NCI-H2107 treated with DMSO at 0.1 percent for 48 hours (cell line): ENCODE results near the gene LRMDA.
A peak's percentile ranks its signal among the peaks of the same experiment; 100 is the strongest.

Experiments
- DNase-seq: peaks from one replicate; lab custom pipeline; 2025; ENCODE audit not compliant: unreplicated experiment; lab: John Stamatoyannopoulos, UW

The LRMDA gene

DNA sequence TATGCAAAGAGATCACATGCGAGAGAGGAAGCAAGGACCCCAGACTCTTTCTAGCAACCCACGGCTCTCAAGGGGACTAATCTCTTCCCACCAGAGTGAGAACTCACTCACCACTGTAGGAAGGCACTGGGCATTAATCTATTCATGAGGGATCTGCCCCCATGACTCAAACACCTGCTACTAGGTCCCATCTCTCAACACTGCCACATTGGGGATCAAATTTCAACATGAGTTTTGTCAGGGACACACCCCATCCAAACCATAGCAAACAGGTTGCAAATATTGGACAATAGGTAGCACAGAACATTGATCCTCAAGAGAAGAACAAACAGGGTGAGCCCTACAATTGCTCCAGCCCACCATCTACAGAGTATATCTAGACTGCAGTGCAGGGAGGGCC is 740.6 kb downstream of the LRMDA start:
- peak; percentile 6 for DNase-seq

DNA sequence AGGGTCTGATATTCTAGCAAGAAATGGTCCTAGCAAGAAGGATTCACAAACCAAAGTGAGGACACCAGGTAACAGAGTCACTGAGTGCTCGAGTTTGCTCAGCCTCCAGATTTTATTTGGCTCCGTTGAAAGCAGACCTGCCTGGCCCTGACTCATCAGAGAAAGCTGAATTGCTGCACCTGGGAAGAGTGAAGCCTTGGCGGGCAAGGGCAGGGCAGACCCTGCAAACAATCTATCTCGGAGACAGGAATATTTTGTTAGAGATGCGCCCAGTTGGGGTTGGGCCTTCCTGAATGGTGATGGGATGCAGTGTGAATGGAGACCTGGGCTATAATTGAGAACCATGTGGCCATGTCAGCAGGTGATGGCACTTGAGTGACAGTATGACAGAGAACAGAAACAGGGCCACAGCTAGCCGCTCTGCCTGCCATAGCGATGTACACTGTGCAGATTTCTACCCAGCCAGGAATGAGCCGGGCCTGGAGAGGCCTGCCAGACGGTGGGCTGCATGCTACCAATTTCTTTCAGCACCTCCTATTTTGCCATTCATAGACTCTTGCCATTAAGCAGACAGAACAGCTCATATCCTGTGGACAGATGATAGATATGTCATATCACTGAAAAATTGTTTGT is 744.2 kb downstream of the LRMDA start:
- DNase-seq: no peak

DNA sequence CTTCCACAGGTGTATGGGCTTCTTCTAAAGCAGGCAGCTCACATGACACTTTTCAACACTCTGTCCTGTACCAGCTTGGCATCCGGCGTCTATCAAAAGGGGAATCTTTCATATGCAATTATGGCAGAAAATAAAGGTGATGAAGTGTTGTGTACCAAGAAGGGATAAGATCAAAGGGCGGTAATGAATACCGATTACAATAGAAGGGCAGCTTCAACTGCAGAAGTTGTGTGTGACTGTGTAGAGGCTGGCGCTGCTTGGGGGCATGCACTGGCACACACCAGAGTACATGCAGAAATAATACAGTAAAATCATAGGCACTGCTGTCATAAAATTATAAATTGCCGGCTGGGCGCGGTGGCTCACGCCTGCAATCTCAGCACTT is 744.7 kb downstream of the LRMDA start:
- no peak for DNase-seq

DNA sequence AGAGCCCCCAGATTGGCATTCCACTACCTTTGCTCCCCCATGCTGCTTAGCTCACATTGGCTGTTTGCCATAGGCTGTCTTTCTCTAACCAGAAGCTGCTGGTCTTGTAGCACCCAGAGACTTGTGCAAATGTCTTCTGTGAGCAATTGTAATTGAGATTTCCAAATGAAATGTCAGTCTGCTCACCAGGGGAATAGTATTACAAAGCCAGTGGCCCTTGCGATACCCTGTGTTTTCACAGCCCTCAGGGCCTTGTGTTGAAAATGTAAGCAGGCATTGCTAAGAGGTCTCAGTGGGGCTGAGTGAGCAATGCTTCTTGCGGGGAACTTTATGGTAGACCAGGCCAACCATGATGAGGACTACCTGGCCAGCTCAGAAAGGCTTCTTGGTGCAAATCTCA is 746.5 kb downstream of the LRMDA start:
- no peak for DNase-seq

DNA sequence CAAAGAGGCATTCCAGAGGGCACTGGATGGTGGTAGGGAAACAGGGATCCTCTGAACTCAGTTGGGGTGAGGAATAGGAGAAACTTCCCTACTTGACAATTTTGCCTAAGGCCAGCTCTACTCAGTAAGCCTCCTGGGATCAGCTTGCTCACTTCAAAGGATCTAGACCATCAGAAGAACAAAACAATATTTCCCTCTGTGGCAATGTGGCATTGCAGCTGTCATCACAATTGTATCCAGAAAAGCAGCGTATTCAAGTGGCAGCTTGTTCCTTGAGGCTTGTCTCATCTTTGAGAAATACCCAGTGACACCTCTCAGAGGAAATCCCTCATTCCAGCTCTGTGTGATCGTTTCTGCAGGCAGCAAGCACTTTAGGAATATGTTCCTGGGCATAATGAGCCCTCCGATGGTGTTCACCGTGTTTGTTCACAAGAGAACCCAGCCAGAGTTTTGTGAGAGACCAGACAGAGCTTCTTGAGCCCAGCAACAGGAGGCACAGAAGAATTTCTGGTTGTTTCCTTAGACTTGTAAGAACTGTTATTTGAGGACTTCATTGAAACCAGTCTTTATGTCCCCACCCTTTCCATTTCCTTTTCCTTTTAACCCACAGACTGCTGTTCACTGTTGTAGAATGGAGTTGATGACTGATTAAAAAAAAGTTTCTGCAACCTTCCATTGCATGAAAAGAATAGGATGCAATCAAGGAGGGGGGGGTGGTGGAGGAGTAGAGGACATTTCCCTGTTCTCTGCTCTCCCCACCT is 747.3 kb downstream of the LRMDA start:
- no peak for DNase-seq

DNA sequence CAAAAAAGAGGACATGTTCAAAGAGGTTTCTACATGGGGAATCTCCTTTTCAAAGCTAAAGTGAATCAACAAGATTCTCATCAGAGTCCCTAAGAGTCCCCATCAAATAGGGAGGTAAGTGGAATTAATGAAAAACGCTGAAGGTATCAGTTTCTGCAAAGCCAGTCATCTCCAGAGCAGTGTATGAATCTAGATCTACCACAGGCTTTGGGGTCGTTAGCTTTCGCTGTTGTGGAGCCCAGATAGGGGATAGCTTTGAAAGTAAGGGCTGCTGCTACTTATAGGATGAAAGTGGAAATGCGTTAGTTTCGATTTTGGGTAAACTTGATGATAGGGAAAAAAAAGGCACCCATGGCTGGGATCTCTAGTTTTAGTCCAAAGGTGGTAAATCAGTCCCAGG is 748.4 kb downstream of the LRMDA start:
- no peak for DNase-seq

DNA sequence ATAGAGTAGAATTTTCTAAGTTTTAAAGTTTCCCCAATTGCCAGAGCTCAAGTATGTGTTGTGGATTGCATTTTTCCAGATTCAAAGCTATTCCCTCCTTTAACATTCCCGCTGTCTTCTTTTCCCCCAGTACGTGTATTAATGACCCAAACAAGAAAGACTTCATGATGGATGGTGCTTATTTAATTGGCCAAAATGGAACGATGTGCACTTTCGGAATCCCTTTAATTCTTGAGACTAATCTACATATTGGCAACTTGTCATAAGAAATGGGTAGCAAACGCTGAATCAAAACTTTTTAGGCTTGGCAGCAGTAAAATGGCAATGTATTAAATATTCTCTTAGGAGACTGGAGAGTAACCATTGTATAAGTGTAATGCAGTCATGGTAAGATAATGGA is 753.2 kb downstream of the LRMDA start:
- no peak for DNase-seq

DNA sequence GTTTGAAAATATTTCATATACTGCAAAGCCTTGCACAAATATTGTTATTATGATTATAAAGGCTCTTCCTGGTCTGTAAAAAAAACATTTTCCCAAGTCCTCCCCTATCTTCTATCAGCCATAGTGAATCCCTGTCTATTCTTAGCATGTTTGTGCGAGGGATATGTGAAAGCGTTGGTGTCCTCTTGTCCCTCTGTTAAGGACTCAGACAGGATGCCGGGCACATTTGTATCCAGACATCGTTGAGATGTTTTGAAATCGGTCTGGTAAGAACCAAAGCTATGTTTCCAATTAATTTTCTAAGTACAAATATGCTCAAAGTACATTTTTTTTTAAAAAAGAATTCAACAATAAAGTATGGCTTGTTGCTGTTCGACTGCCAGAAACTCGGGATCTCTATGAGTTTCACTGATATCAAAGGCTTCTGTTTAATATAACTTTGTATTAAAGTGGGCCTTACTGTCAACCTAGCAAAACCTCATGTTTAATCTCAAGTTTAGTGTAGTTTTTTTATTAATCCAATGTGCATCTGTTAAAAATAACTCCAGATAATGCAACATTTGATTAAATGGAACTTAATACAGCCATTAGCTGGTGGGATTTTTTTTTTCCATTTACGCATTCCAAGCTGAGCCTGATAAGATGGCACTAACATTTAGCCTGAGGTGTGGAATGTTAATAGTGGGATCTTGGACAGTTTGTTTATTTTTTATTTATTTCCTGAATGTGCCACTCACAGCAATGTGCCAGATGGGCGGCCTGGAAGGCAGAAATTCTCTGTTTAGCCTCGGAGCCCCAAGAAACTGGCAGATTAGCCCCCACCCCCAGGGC is 754.3 kb downstream of the LRMDA start:
- DNase-seq: no peak

DNA sequence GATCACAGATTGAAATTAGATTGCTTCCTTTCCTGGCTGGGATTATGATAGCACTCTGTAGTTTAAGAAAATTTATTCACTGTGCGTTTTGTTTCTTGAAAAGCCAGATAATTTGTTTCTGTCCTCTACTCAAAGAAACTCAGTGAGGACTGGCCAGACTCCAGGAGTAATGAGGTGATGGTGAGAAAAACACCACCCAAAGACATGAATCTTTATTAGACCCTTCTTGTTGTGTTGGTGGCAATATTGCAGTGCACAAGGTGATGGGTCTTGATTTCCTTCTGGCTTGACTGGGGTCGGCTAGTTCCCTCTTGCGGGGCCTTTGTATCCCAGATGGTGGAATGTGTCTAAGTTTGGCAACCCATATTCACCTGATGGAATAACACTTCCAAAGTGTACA is 756.8 kb downstream of the LRMDA start:
- no peak for DNase-seq

DNA sequence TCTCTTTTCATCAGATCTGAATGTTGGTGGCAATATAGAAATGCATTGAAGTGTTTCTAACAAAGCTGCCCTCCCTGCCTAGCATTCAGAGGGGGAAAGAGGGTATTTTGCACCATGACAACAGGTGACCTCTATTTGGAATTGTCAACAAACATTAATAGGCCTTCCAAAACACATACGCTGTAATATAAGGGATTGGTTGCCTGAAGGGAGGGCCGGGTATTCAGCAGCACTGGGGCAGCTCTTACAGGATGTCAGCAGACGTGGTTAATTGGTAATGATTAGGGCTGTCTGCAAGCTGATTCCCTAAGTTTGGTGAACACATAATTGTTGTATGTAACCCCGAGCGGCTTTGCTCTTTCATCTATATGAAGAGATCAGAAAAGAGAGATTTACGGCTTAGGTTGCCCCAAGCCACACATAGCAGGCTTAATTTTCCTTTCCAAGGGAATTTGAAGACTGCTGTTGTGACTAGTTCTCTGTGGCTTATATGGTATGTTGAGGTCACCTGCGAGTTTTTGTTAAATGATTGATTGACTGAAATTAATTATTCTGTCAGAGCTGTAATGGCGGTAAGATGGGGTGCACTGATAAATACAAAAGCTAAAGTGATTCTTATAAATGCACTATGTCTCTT is 759.3 kb downstream of the LRMDA start:
- DNase-seq: no peak

DNA sequence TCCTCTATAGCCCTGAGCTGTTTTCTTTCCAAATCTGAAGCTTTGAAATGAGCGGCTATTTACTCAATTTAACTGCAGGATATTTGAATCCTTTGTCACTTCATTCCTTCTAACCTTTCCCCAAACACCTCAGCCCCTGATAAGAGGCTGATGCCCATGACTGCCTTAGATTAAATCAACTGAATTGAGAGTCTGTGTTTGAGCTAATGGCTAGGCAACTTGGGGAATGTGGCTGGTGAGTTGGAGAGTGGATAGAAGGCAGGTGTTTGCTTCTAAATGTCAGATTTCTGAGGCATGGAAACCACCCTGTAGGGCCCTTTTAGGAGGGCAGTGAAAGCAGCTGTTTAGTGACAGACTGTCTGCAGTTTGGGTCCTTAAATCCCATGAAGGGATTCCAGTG is 759.9 kb downstream of the LRMDA start:
- DNase-seq: no peak

DNA sequence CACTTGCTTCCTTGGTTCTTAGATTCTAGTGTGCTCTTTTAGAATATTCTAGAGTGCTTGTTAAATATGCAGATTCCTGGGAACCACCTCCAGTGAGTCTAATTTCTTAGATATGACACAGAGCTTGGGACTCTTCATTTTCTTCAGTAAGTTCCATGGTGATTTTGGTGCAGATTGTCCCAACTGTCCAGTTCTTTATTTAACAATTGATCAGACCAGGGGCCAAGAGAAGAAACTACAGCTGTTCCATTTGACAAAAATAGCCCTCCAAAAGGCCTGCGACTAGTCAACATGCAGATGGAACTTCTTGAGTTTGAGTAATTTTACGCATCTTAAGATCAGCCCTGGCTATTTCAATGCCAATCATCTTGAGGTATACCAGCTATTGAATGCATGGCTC is 760.7 kb downstream of the LRMDA start:
- DNase-seq: no peak

DNA sequence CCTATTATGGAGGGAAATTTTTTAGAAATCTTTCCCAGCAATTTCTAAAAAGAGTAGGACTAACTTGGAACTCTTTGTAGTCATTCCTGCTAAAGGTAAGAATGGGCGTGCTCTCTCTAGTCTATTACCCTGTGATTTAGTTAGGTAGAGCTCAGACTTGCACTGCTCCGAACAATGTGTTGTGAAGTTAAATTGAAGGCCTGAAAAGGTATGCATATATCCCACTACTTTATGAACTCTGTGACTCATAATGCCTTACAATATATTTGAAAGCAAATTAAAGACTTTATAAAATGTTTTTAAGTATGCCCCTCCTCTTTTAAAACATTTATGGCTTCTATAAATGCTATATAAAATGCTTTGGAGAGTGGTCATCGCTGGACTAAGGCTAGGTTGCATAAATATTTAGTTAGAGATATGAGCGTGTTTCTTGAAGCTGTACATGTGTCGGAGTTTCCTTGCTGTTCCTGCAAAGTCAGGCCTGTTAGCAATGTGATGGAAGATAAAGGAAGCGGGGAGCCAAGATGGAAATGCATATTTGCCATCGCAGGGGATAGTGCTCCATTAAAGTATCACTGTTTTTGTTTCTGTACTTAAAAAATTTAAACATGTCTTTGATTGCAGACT is 761.4 kb downstream of the LRMDA start:
- DNase-seq: no peak

DNA sequence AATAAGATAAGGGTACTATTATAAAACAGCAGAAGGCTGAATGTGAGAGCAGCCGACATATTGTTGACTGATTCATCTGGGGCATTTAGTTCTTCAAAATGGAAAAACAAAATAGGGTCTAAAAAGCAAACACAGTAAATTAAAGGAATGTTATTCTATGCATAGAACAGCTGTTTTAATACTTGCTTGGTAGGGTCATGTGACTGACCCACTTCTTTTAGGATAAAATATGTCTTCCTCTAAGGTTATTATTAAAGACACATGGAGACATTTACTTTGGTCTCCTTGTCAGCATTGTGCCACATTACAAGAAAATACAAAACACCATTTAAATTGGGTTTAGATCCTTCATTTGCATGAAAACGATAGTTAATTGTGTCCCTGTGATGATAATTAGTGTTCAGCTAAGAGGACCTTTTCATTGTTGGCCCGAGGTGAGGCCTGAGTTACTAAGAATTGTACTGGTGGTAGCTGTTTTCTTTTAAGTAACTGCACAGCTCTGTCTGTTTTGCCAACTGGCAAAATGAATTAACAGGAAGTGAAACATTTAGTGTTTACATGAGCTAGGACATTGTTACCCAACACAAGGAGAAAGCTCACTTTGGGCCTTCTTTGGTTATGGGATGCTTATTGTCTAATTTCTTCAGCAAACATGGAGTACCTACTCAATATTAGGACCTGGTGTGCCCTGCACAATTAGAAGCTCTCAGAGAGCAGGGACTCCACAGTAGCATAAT is 764.4 kb downstream of the LRMDA start:
- no peak for DNase-seq

DNA sequence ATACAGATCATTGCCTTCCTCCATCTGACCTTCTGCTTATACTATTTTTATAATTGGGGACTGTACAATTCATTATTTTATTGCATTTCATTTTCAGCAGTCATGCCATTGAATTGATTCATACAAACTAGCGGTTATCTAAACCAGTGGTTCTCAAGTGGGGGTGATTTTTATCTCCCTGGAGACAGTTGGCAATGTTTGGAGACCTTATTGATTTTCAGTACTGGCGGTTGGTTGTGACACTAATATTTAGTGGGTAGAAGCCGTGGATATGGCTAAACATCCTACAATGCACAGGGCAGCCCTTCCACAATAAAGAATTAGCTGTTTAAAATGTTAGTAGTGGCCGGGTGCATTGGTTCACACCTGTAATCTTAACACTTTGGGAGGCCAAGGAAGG is 765.9 kb downstream of the LRMDA start:
- DNase-seq: no peak

DNA sequence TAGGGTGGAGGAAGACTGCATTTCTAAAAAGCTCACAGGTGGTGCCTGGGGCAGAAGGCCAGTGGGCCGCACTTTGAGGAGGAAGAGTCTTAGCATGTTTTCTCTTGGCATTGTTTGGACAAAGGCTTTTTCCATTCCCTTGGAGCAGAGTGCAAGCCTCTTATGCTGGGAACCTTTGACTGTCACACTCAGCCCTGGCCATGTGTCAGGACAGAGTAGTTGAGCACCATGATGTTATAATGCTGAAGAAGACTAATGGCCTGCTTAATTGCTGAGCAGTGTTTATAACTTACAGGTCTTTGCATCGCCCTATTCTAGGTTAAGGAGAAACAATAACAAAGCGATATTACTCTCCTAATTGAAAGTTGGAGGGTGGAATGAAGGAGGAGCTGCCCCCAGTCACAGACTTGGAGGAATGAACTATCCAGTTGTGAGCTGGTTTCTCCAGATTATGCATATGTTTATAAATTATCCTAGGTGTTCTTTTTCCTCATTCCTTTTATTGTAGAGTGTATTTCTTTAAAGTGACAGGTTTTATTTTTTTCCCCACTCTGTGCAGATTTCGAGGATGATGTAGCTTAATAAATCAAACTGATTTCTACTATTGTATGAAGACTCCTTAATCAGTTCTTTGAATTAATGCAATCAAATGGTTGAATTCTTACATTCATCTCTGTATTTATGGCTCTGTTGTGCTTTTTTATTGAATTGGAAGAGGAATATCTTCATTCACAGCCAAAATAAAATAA is 767.0 kb downstream of the LRMDA start:
- no peak for DNase-seq

DNA sequence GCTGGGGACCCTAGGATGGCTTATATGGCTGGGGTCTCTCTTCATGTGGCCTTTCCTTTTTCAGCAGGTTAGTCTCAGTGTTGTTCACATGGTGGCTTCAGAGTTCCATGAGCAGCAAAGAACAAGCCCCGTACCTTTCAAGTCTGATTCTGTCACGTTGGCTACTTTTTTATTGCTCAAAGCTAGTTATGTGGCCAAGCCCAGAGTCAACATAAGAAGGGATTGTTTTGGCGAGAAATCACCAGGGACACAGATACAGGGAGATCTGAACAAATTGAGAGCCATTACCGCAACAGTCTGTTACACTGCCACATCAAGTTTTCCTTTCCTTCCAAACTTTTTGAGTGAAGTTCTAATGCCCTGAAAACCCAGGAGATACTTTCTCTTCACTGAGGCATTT is 770.5 kb downstream of the LRMDA start:
- no peak for DNase-seq

DNA sequence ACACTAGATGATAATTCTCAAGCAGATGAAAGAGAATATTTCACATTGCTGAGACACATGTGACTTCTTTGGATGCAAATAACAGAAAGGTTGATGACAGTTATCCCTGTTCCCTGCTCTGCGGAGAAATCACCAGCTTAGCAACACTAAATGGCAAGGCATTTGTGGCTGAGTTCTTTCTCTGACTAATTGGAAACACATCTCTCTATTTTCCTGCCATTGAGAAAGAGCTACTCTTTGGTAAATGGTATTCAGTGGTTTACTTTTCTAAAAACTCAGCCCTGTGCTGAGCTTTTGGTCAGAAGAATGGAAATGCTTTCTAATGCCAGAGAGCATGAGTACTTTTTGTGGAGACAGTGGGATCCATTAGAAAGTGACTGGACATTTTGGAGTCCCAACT is 771.4 kb downstream of the LRMDA start:
- no peak for DNase-seq

DNA sequence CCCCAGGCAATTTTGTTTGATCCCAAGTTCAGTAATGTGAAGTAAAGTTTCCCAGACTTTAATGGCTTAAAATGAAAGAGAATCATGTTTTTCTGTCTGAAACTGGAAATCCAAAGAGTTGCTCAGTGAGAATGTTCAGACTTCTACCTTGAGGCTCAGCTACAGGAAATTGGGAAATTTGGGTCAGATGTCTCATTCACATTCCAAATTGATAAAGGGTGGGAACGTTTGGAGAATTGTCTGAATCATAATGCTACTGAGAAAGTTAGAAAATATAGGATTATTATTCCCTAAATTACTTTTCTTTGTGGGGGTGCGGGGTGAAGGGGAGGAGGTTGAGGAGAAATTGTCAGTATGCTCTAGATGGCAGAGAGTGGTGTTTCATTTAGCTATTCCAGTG is 773.9 kb downstream of the LRMDA start:
- no peak for DNase-seq
